ENCODE measurements around the gene DDX39A. TPM values are rescaled to one million over a fixed set of nuclear protein-coding genes. Genes with fewer than 3 reads are reported as not detected.

Gene DDX39A
- total RNA-seq, 1 experiment from 2014 or later, result 210 TPM

GRCh38 chr19:14363183-14364097 is 55.7 kb downstream of the DDX39A start:
- peak; percentile 77 for DNase-seq (ENCODE audit: low read depth)

- no peak for DNase-seq (ENCODE audit: low read depth)
These were observed 57.3 kb downstream of the DDX39A start for GRCh38 chr19:14361824-14362223.

Other genes starting within 250 kb of the DDX39A start
- gene ADGRL1, start 213.2 kb downstream of the DDX39A start, total RNA-seq (2014; rRNA removed; shearing (Covaris generic)), result 2.3 and 5.8 TPM in 2 replicates
- gene ADGRE5, start 37.9 kb downstream of the DDX39A start, total RNA-seq (2014; rRNA removed; shearing (Covaris generic)), result 19.3 and 22.6 TPM in 2 replicates
- 52.6 and 59.2 TPM in 2 replicates for gene PKN1, start 14.0 kb upstream of the DDX39A start, total RNA-seq (2014; rRNA removed; shearing (Covaris generic))
- gene PTGER1, start 56.0 kb upstream of the DDX39A start, total RNA-seq (2014; rRNA removed; shearing (Covaris generic)), result not detected in 2 replicates
- gene GIPC1, start 76.8 kb upstream of the DDX39A start, total RNA-seq (2014; rRNA removed; shearing (Covaris generic)), result 71.9 and 107 TPM in 2 replicates
- gene DNAJB1, start 99.1 kb upstream of the DDX39A start, total RNA-seq (2014; rRNA removed; shearing (Covaris generic)), result 87.0 and 98.1 TPM in 2 replicates
- 33.1 and 39.1 TPM in 2 replicates for gene TECR, start 110.3 kb upstream of the DDX39A start, total RNA-seq (2014; rRNA removed; shearing (Covaris generic))
- 388 and 435 TPM in 2 replicates for gene NDUFB7, start 152.7 kb upstream of the DDX39A start, total RNA-seq (2014; rRNA removed; shearing (Covaris generic))
- 0.42 TPM in 1 of 2 replicates, not detected in the other for gene CLEC17A, start 163.7 kb upstream of the DDX39A start, total RNA-seq (2014; rRNA removed; shearing (Covaris generic))